GM19468 (cell line): Measurements from ENCODE around the gene SFMBT1.

ENCODE experiments used
- ATAC-seq: cut with Tn5 transposase; IDR thresholded peaks from one replicate; pipeline ENCODE4 v1.9.1; 2021; ENCODE audit warnings: mild to moderate bottlenecking, moderate library complexity, moderate number of reproducible peaks; ENCODE audit not compliant: unreplicated experiment; ENCODE audit errors: extremely low read depth

Gene SFMBT1

GRCh38 chr3:53005338-53005737 is 40.5 kb downstream of the SFMBT1 start:
- no peak for ATAC-seq

GRCh38 chr3:53003320-53003719 is 42.6 kb downstream of the SFMBT1 start:
- ATAC-seq, result no peak

- ATAC-seq, result no peak
Observed at GRCh38 chr3:52998771-52999513, 46.9 kb downstream of the SFMBT1 start.

- no peak for ATAC-seq
Observed at GRCh38 chr3:52990637-52991036, 55.2 kb downstream of the SFMBT1 start.

- no peak for ATAC-seq
Observed at GRCh38 chr3:52986938-52987337, 58.9 kb downstream of the SFMBT1 start.

- no peak for ATAC-seq
Observed at GRCh38 chr3:52986049-52986448, 59.8 kb downstream of the SFMBT1 start.

GRCh38 chr3:52983828-52984227 is 62.0 kb downstream of the SFMBT1 start:
- no peak for ATAC-seq

- ATAC-seq, result no peak
Observed at GRCh38 chr3:52983336-52983807, 62.5 kb downstream of the SFMBT1 start.

- ATAC-seq, result no peak
Observed at GRCh38 chr3:52982839-52983238, 63.0 kb downstream of the SFMBT1 start.

GRCh38 chr3:52979190-52979983 is 66.5 kb downstream of the SFMBT1 start:
- no peak for ATAC-seq

GRCh38 chr3:52978109-52978754 is 67.6 kb downstream of the SFMBT1 start:
- ATAC-seq, result no peak

- ATAC-seq, result no peak
Observed at GRCh38 chr3:52973806-52974205, 72.1 kb downstream of the SFMBT1 start.

- no peak for ATAC-seq
Observed at GRCh38 chr3:52971895-52972294, 74.0 kb downstream of the SFMBT1 start.

- no peak for ATAC-seq
Observed at GRCh38 chr3:52967398-52967797, 78.5 kb downstream of the SFMBT1 start.

- ATAC-seq, result no peak
Observed at GRCh38 chr3:52962160-52962559, 83.7 kb downstream of the SFMBT1 start.

- ATAC-seq, result no peak
Observed at GRCh38 chr3:52959773-52960172, 86.1 kb downstream of the SFMBT1 start.

- ATAC-seq, result no peak
Observed at GRCh38 chr3:52939600-52939999, 106.3 kb downstream of the SFMBT1 start.

GRCh38 chr3:52934630-52935530 is 111.0 kb downstream of the SFMBT1 start:
- no peak for ATAC-seq

- ATAC-seq, result no peak
Observed at GRCh38 chr3:52931889-52932288, 114.0 kb downstream of the SFMBT1 start.

- no peak for ATAC-seq
Observed at GRCh38 chr3:52931328-52931727, 114.5 kb downstream of the SFMBT1 start.
